ENCODE results near the gene COL15A1.

DNA sequence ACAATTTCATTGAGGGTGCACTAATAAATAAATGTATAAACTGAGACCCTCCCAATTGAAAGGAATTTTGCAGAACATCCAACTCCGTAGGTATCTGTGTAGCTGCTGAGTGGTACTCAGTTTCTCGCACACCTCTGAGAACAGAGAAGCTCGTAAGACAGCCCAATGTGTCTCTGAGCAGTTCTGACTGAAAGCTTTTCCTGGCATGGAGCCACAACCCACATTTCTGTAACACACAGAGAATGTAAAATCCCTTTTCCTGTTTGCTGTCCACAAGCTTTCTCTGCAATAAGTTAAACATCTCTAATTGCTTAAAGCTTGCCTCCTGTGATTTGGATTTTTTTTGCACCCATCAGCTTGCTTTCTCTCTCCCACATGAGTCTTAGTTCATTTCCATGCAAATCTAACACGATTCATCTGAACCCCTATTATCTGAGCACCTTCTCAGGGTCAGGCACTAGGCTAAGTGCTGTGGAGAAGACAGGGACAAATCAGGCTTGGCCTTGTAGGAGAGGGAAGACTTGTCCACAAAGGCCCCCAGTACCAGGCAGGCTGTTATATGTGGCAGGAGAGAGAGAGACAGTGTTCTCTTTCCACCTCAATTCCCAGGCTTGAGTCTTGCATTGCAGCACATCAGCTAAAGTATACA is 44.2 kb upstream of the COL15A1 start:
- no peak for TF ChIP-seq SUZ12 (IDR thresholded peaks at IDR 0.05; ENCODE audit: extremely low read depth, insufficient read depth, insufficient read length)
- no peak for TF ChIP-seq ZNF274 (IDR thresholded peaks at IDR 0.05; ENCODE audit: low read depth, low read length)
- no peak for TF ChIP-seq YY1 (IDR thresholded peaks at IDR 0.05; ENCODE audit: insufficient read depth, insufficient read length)
